Right lobe of liver (tissue), 6 donors: Measurements from ENCODE around the gene MLLT1. TPM values are rescaled to one million over a fixed set of nuclear protein-coding genes. Genes with fewer than 3 reads are reported as not detected.

ENCODE experiments used
- ATAC-seq, 4 donors: fragments of 200-7000 bp; cut with Tn5 transposase; one replicate each; pipeline ENCODE4 v1.9.1; 2020; ENCODE audit warnings: mild to moderate bottlenecking in 4 of 4, moderate library complexity in 4 of 4
- DNase-seq, 3 donors: peaks; one replicate each; pipeline ENCODE4 v3.0.0-alpha.2; 2020
- H3K27ac ChIP-seq, 3 donors: fragments of 200-600 bp; one replicate each; pipeline ENCODE4 v1.8.0; 2022
- H3K27me3 ChIP-seq, 2 donors: fragments of 200-600 bp; one replicate each; pipeline ENCODE4 v1.8.0; 2022
- H3K36me3 ChIP-seq, 4 donors: fragments of 200-600 bp; sonication (generic) in 1 of 4; one replicate each; pipeline versions ENCODE4 v1.5.1 to v1.8.0; 2017 to 2022; ENCODE audit warnings: control low read depth in 1 of 4
- H3K4me1 ChIP-seq, 4 donors: fragments of 200-600 bp; sonication (generic) in 1 of 4; one replicate each; pipeline versions ENCODE4 v1.5.1 to v1.8.0; 2017 to 2022; ENCODE audit warnings: control low read depth in 1 of 4
- H3K4me3 ChIP-seq, 3 donors: fragments of 200-600 bp; one replicate each; pipeline ENCODE4 v1.8.0; 2022
- H3K9me3 ChIP-seq, 4 donors: fragments of 200-600 bp; sonication (generic) in 1 of 4; one replicate each; pipeline versions ENCODE4 v1.5.1 to v1.8.0; 2017 to 2022; ENCODE audit warnings: control low read depth in 1 of 4
- POLR2A ChIP-seq: fragments of 450-650 bp; IDR thresholded peaks from one replicate; pipeline ENCODE4 v1.6.1; 2017; ENCODE audit warnings: antibody characterized with exemption, mild to moderate bottlenecking
- WGBS: methylation state at CpG from one replicate; pipeline ENCODE4 v1.1.6; 2018; ENCODE audit warnings: low coverage, low lambda C conversion rate; ENCODE audit not compliant: insufficient coverage; ENCODE audit errors: missing lambda C conversion rate; 5-methylcytosine and 5-hydroxymethylcytosine counted together
- intact Hi-C, 2 donors: fragments of 100-400 bp; cut with DNase I; formaldehyde crosslinking; loops; one replicate each; pipeline versions ENCODE4 v1.11.2 to v1.14.1; 2022
- total RNA-seq, 6 experiments: library from RNA; depleted of rRNA in 2 of 6; stranded (reverse); fragments of >200 nt in 2 of 6; fragmentation: NEBNext Ultra II Directional in 3 of 6; extraction: Animal tissue kit (Norgen Biotek cat#: 25700) in 3 of 6; gene quantifications; one replicate each; pipeline versions ENCODE4 v1.1.0 to v1.2.4, GENCODE V29; 2016 to 2023
- TF ChIP-seq, protein P1 (sequence below), 4 donors: fragments of 200-600 bp in 3 of 4; fragments of 450-650 bp in 1 of 4; IDR thresholded peaks; one replicate each; pipeline versions ENCODE4 v1.5.1 to v1.8.0; 2016 to 2022; ENCODE audit warnings: antibody characterized with exemption in 4 of 4, mild to moderate bottlenecking in 2 of 4
- donor health status: DM: no; HTN: yes; CAD: no.
- donor health status: DM: no; HTN: no; CAD: no.
- donor health status: DM: no; HTN: no; CAD: no.
- donor health status: DM: no; HTN: yes; CAD: no.
- donor health status: DM: no; HTN: yes; CAD: no.

MLLT1 gene
- total RNA-seq, 6 experiments from 2014 or later = 11.3 to 24.3 (median 15.3) TPM

DNA sequence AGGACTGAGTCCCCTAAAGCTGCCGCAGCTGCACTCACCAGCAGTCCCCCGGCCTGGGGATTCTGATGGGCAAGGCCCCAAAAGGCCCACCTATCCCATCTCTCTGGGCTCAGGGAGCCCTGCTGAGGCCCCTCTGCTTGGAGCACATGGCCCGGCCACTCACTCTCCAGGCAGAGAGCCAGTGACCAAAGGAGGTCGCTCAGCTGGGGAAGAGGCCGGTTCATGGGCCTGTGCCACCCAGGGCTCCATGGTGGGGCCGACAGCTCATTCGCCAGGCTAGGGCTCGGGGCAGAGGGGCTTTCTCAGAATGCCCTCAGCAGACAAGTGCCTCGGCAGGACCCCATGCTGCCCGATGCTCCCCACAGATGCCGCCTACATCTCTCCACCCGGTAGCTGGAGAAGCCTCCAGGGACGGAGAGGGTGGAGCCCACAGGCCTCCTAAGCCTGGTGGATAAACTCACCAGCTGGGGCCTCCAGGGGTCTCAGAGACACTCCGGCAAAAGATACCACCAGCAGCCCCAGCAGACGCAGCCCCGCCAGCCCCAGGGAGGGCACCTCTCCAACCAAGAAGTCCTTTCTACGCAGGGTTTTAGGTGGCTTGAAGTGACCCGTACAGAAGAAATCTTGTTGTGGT lies 54.4 kb downstream of the MLLT1 start:
- ATAC-seq (no peak), DNase-seq (peak in 1 of 3 donors; percentile 42)
- intact Hi-C loops = no loop called here
- Histone ChIP-seq H3K36me3 (peaks cover 0 to 30% (median 19%) of the 10 kb centered on the region in 4 donors), H3K4me3 (no peak overlapping the region), H3K9me3 (no peaks in the 10 kb centered on the region), H3K27me3 (no peaks in the 10 kb centered on the region), H3K27ac (no peak overlapping the region), H3K4me1 (peaks cover 0 to 7% (median 4%) of the 10 kb centered on the region in 4 donors)
- TF ChIP-seq POLR2A = no peak
- TF ChIP-seq, protein P1, sequence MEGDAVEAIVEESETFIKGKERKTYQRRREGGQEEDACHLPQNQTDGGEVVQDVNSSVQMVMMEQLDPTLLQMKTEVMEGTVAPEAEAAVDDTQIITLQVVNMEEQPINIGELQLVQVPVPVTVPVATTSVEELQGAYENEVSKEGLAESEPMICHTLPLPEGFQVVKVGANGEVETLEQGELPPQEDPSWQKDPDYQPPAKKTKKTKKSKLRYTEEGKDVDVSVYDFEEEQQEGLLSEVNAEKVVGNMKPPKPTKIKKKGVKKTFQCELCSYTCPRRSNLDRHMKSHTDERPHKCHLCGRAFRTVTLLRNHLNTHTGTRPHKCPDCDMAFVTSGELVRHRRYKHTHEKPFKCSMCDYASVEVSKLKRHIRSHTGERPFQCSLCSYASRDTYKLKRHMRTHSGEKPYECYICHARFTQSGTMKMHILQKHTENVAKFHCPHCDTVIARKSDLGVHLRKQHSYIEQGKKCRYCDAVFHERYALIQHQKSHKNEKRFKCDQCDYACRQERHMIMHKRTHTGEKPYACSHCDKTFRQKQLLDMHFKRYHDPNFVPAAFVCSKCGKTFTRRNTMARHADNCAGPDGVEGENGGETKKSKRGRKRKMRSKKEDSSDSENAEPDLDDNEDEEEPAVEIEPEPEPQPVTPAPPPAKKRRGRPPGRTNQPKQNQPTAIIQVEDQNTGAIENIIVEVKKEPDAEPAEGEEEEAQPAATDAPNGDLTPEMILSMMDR (IDR thresholded peaks at IDR 0.05) = no peak
- 100% methylated on average over 3 of the region's 18 CpGs for WGBS

DNA sequence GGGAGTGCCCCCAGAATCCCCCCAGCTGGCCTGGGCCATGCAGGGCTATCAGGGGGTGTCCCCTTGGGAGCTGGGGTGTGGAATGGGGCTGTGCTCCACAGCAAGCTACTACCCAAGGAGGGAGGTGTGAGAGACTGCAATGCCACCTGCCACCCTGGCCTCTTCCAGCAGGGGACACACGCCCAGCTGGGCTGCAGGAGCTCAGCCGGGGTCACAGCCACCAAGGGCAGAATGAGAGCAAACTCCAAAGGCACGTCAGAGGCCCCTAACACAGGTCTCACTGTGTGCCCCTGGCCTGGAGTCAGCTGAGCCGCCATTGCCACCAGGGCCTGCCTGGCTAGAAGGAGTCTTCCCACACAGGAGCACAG lies 55.5 kb downstream of the MLLT1 start:
- ATAC-seq (no peak), DNase-seq (peak in 1 of 3 donors; percentile 43)
- 0% methylated on average over 1 of the region's 4 CpGs for WGBS
- H3K27me3 ChIP-seq = no peaks in the 10 kb centered on the region
- no peak overlapping the region for H3K27ac ChIP-seq
- no peak overlapping the region for H3K4me3 ChIP-seq
- peaks cover 0 to 25% (median 18%) of the 10 kb centered on the region in 4 donors for H3K36me3 ChIP-seq
- intact Hi-C loops = loop anchor here in 1 of 2 donors (5.0 kb wide), 1 partner anchor 73 kb away; no protein-coding TSS in a partner anchor
- H3K9me3 ChIP-seq = no peaks in the 10 kb centered on the region
- peaks cover 0 to 11% (median 4%) of the 10 kb centered on the region in 4 donors for H3K4me1 ChIP-seq
- TF ChIP-seq POLR2A = no peak
- TF ChIP-seq, protein P1 (IDR thresholded peaks at IDR 0.05) = no peak

DNA sequence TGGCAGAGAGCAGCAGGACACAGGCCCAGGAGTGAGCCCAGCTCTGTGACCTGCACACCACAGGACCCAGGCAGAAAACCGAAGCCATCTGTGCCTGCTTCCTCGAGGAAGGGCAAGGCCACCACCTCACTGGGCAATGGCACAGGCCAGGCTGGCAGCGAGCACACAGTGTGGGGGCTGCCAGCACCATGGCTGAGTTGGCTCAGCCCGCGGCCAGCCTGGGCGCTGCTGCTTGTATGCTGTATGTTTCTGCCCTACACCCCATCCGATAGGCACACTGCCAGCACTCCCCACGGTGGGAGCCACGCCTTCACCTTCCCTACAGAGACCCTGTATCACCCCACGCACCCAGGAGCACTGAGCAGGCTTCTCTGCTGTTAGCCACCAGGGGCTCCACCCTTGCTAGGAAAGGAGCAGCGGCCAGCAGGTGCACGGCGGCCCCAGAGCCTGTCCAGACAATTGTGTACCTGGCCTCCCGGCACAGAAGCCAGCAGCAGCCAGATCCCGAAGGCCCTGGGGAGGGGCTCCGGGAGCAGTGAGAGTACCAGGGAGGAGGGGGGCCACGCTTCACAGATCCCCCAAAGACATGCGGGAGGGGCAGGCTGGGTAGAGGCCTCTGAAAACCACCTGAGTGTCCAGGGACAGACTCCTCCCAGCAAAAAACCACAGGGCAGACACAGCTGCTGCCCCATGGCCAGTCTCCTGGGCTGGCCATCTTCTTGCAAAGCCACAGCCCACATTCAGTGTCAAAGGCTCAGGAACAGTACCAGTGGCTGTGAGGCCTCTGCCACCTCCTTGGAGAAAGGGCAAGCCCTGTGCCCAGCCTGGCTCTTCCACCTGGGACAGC lies 56.1 kb downstream of the MLLT1 start:
- H3K27ac ChIP-seq = no peak overlapping the region
- peak in 2 of 3 donors; percentile 23 to 46 for DNase-seq

DNA sequence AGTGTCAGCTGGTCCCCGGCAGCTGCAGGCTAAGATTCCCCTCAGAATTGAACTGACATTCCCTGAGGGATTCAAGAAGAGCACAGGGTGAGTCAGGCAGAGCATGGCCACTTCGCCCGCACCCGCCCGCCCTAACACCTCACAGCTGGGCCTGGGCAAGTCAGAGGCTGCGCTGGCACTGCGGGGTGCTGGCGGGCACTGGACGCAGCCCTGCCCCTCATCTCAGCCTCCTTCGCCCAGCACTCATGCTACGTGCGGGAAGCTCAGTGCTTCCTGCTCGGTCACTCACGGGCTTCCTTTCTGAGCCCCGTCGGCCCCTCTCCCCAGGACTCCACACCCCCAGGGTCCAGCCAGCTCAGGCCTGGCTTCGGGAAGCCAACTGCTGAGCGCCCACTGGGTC lies 56.9 kb downstream of the MLLT1 start:
- WGBS = 97% methylated on average over 6 of the region's 18 CpGs
- Histone ChIP-seq H3K4me3 (no peak overlapping the region), H3K9me3 (no peaks in the 10 kb centered on the region), H3K27me3 (no peaks in the 10 kb centered on the region), H3K4me1 (peaks cover 0 to 18% (median 4%) of the 10 kb centered on the region in 4 donors), H3K36me3 (peaks cover 0 to 25% (median 18%) of the 10 kb centered on the region in 4 donors), H3K27ac (no peak overlapping the region)
- intact Hi-C loops = loop anchor here in 1 of 2 donors (5.0 kb wide), 1 partner anchor 74 kb away; no protein-coding TSS in a partner anchor
- DNase-seq (peak in 1 of 3 donors; percentile 21), ATAC-seq (no peak)
- no peak for TF ChIP-seq POLR2A
- TF ChIP-seq, protein P1 (IDR thresholded peaks at IDR 0.05) = no peak

More for the DNA sequence above, 56.1 kb downstream of the MLLT1 start:
- ATAC-seq = no peak
- Histone ChIP-seq H3K27me3 (no peaks in the 10 kb centered on the region), H3K4me3 (no peak overlapping the region), H3K4me1 (peaks cover 0 to 13% (median 4%) of the 10 kb centered on the region in 4 donors), H3K9me3 (no peaks in the 10 kb centered on the region), H3K36me3 (peaks cover 0 to 25% (median 18%) of the 10 kb centered on the region in 4 donors)
- TF ChIP-seq, protein P1 (IDR thresholded peaks at IDR 0.05) = no peak
- no peak for TF ChIP-seq POLR2A
- WGBS = no CpG with 5 or more reads among the region's 18 CpGs
- intact Hi-C loops = loop anchor here in 1 of 2 donors (5.0 kb wide), 1 partner anchor 74 kb away; no protein-coding TSS in a partner anchor
